Stimulated activated CD4-positive, alpha-beta T cell treated with anti-CD3 and anti-CD28 coated beads, Interleukin-1b, Interleukin-23, amount 100 ng/mL, for 48 hours (primary cell): Measurements from ENCODE around the gene C10orf90.

Source experiments
- DNase-seq: peaks from one replicate; pipeline ENCODE4 v3.0.0-alpha.2; 2020

Gene C10orf90

GRCh38 chr10:126670056-126670894, at the start of gene C10orf90:
C10orf90 (minus strand) TSS chr10:126670693; CDS start chr10:126670480, 213 bp downstream.
- no peak for DNase-seq

- DNase-seq: no peak
Observed at GRCh38 chr10:126716366-126716765, 45.9 kb upstream of the C10orf90 start.

DNA sequence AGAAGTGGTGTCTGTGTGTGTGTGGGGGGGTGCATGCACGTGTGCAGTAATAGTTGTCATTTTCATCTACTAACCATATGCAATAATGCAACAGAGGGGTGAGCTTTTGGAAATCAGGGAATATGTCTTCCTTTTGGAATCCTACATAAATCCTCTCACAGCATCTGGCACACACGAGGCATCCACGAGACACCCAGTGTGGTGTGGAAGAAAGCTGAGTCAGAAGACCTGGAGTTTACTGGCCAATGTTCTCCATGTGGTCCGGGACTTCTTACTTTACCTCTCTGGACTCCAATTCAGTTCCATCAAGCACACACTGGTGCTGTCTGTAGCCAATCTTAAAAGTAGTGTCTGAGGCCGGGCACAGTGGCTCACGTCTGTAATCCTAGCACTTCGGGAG, 43.1 kb upstream of the C10orf90 start:
- DNase-seq: no peak

DNA sequence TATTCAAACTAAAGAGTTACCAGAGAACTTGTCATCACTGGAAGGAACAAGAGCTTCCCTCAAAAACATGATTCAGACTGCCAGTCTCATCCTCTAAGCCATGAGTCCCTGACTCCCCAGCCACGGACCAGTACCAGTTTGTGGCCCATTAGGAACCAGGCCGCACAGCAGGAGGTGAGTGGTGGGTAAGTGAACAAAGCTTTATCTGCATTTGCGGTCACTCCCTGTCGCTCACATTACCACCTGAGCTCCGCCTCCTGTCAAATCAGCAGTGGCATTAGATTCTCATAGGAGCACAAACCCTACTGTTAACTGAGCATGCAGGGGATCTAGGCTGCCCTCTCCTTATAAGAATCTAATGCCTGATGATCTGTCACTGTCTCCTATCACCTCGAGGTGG, 42.2 kb upstream of the C10orf90 start:
- DNase-seq: no peak

DNA sequence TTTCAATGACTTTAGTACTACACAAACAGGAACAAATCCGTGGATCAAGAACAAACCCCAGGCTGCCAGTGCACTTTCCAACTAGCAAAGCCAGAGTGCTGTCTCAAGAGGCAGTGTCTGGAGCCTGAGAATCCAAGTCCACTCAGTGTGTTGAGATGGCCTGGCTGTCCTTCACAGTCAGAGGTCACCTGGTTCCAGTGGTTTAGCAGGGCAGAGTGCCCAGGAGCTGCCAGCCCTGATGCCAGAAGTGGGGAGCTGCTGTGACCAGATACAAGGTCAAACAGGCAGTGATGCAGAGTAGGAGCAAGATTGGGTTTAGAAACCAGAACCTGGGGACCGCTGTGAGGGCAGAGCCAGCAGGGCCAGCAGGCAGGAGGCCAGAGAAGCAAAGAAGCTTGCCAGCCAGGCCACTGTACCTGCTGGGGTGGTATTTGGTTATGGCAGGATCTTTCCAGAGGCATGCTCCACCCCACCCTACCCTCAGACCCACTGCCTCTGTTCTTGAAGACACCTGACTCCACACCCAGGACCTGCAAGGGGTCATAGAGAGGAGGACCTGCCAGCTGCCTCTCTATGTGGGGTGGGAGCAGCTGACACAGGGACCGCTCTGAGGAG, 35.6 kb upstream of the C10orf90 start:
- no peak for DNase-seq

GRCh38 chr10:126705131-126705530, 34.6 kb upstream of the C10orf90 start:
- DNase-seq: no peak

DNA sequence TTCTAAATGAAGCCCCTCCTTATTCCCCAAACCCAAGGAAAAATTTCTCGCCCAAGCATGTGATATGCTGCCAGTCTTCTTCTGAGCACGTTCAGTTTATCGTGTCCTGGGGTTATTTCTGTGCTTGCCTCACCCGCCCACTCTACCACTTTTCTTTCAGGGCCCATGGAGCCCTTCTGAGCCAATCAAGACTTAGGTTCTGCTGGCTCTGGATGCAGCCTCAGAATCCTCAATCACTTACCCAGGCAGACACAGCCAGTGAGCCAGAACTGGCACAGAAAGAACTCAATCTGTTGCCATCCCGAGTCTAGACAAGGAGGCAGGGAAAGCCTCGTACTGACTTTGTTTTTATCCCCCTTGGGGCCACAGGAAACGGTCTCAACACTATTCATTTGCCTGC, 34.2 kb upstream of the C10orf90 start:
- DNase-seq: no peak

GRCh38 chr10:126702181-126702580, 31.7 kb upstream of the C10orf90 start:
- no peak for DNase-seq

DNA sequence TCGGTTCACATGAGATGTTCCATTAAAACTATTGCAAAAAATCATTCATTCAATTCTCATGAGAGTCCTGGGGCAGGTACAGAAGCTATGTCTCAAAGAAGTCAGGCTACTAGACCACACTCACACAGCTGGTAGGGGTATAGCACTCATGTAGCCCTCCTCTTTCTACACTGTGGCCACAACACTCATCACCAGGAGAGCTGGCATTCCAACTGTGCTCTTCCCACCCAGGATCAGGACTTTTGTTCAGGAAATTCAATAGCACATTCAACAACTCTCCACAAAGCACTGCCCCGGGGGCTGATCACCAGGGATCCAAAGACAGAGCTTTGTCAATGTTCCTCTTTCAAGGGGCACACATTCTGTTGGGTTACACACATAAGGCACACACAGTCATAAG, 31.0 kb upstream of the C10orf90 start:
- no peak for DNase-seq

- no peak for DNase-seq
Observed at GRCh38 chr10:126696684-126697083, 26.2 kb upstream of the C10orf90 start.

GRCh38 chr10:126691456-126691855, 21.0 kb upstream of the C10orf90 start:
- DNase-seq: no peak

DNA sequence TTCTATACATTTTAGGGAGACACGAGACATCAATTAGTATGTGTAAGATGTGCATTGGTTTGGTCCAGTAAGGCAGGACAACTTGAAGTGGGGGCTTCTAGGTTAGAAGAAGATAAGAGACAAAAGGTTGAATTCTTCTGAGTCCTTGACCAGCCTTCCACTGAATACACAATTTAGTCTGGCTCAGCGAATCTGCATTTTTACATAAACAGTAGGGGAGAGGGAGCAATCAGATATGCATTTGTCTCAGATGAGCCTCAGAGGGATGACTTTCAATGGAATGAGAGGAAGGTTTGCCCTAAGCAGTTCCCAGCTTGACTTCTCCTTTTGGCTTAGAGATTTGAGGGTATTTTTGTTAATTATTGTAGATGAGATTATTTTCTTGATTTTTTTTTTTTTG, 20.0 kb upstream of the C10orf90 start:
- DNase-seq: no peak

GRCh38 chr10:126689461-126689994, 19.0 kb upstream of the C10orf90 start:
- no peak for DNase-seq

GRCh38 chr10:126687121-126687606, 16.7 kb upstream of the C10orf90 start:
- DNase-seq: no peak

- DNase-seq: no peak
Observed at GRCh38 chr10:126686719-126687118, 16.2 kb upstream of the C10orf90 start.

DNA sequence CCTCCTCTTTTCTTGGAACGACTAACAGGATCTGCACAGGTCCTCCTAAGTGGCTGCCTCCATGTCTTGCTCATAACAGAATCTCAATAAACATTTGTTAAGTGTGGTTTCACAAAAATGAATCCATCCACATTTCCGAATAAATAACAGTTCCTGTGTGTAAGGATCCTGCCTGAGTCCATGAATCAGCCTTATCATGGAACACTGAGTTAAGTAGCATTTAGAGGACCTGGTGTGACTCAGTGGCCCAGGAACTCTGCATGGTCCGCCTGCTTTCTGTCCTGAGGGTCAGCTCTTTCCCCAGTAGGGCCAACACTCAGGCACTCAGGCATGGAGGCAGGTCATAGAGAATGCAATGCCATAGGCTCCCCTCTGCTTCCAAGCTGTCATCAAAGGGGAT, 15.8 kb upstream of the C10orf90 start:
- no peak for DNase-seq

DNA sequence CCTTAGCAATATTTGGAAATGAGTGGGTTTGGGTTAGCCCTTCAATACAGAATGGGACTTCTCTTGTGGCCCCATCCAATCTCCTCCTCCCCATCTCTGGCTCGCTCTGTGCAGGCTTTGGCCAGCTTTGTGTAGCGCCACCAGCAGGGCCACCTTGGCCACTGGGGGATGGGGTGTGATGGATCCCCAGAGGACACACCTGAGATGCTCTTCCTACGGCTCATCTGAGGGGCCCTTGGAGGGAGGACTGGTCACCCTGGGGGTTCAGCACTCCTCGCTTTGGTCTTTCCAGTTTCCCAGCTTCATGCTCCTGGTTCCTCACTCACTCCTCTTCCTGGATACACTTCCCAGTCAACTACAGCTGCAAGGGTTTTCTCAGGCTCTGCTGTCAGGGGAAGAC, 15.3 kb upstream of the C10orf90 start:
- DNase-seq: no peak

- DNase-seq: no peak
Observed at GRCh38 chr10:126684171-126684745, 13.8 kb upstream of the C10orf90 start.

GRCh38 chr10:126683466-126683865, 13.0 kb upstream of the C10orf90 start:
- no peak for DNase-seq

GRCh38 chr10:126675656-126676438, 5.4 kb upstream of the C10orf90 start:
- no peak for DNase-seq

DNA sequence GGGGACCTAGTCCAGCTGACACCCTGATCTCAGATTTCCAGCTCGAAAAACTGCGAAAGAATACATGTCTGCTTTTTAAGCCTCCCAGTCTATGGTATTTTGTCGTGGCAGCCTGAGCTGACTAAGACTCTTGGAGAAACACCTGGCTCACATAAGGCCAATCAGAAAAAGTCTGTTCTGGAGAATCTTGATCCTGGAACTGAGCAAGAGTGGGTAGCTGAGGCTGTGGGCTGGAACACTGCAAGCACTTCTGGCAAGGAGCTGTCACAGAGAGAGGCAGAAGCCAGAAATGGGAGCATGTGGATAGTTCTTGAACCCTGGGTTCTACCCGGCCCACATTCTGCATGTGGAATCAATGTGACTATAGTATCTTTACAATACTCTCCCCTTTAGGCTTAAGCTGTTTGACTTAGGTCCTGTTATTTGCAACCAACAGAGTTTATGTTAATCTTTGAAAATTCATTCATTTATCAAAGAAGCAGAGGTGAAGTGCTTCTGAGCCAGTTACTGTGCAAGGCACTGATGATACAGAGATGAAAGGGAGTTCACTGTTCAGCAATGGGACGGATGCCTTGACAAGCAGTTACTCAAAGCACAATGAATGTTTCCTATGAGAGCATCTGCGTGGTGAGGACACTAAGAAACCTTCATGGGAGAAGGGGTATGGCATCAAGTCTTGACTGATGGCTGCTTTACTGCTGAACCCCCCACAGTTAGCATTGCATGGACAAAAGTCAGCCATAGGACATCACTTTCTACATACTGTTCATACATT, 4.4 kb upstream of the C10orf90 start:
- DNase-seq: no peak

DNA sequence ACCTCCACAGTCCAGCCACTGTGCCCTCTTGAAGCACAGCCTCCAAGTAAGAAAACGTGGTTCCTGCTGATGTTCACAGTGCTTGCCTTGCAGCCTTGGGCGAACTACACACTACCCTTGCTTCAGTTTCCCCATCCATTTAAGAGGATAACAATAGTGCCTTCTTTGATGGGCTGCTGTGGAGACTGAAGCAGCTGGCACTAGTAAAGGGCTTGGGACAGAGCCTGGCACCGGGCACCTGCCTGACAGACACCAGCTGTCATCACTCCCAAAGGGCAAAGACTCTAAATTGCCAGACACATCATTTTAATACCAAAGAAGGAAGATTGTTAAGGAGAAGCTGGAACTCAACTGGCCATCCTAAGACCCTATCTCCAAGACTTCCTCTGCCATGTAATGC, 3.1 kb upstream of the C10orf90 start:
- DNase-seq: no peak
